ENCODE results near the gene ITPKC. TPM values are rescaled to one million over a fixed set of nuclear protein-coding genes. Genes with fewer than 3 reads are reported as not detected.
"Not testable (repeated sequence)": the region's sequence is repeated elsewhere in the genome, so short reads cannot be mapped to it uniquely, and the experiment has no call there.

The ITPKC gene
- total RNA-seq, 1 experiment from 2014 or later, result 11.4 TPM

DNA sequence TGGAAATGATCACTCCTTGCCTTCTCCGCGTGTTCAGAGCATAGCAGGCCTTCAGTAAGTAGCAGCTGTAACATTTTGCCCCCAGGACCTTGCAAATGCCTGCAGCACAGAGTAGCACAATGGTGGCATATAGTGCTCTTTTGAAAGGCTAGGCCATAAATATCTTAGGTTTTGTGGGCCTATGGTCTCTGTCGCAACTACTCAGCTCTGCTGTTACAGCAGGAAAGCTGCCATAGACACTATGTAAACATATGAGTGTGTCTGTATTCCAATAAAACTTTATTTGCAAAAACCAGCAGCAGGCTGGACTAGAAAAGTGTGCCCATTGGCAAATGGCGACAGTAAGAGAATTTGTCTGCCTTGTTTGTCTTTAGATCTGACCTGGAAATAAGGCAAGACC, 9.4 kb downstream of the ITPKC start:
- Histone ChIP-seq H2AFZ (ENCODE audit: low read depth, low read length, poor library complexity, severe bottlenecking) (no peak overlapping the region), H4K20me1 (ENCODE audit: insufficient read depth) (no peaks in the 10 kb centered on the region), H3K9me3 (ENCODE audit: control insufficient read depth in 1 of 2, insufficient read depth in 1 of 2, low read depth in 1 of 2, low read length in 2 of 2) (0 out of 4 replicates have a peak, but pooled peaks cover 0 to 3% of the 10 kb centered on the region in 2 experiments), H3K9ac (ENCODE audit: low read length) (no peak overlapping the region), H3K27ac (ENCODE audit: low read depth, low read length) (no peak overlapping the region), H3K4me3 (replicated peaks in 1 of 2; ENCODE audit: low read depth in 1 of 2, low read length in 2 of 2) (no peak overlapping the region), H3K27me3 (ENCODE audit: insufficient read depth, low read length) (no peaks in the 10 kb centered on the region), H3K4me1 (ENCODE audit: control insufficient read depth in 1 of 2, insufficient read depth in 2 of 2, low read length in 2 of 2) (peaks cover 0 to 9% of the 10 kb centered on the region in 2 experiments; a peak in 2 of 4 replicates), H3K9me2 (ENCODE audit: insufficient read depth) (no peaks in the 10 kb centered on the region), H3K36me3 (ENCODE audit: control insufficient read depth in 1 of 2, insufficient read depth in 2 of 2, low read length in 2 of 2) (peaks cover 16 to 38% of the 10 kb centered on the region in 2 experiments), H3K4me2 (ENCODE audit: low read length) (no peak overlapping the region), H3K79me2 (ENCODE audit: insufficient read depth, low read length) (peaks cover 31% of the 10 kb centered on the region)
- BruUV-seq (replicated peaks), result no TSS peak
- intact Hi-C loops (cut with micrococcal nuclease), result no loop called here
- ChIA-PET POLR2A (no interaction called here), CTCF (no interaction called here), RAD21 (ENCODE audit: low non-redundant PET in 1 of 2, low total read pairs in 2 of 2, uncharacterized antibody in 2 of 2, unreplicated experiment in 2 of 2) (no interaction called here)
- DNase-seq (ENCODE audit: low read depth, low spot score) (no peak), ATAC-seq (no peak)
- TF ChIP-seq EZH2phosphoT487 (IDR thresholded peaks at IDR 0.05; ENCODE audit: borderline replicate concordance), result no peak
- TF ChIP-seq, protein P1, sequence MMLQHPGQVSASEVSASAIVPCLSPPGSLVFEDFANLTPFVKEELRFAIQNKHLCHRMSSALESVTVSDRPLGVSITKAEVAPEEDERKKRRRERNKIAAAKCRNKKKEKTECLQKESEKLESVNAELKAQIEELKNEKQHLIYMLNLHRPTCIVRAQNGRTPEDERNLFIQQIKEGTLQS (IDR thresholded peaks at IDR 0.05), result no peak
- TF ChIP-seq, protein P2, sequence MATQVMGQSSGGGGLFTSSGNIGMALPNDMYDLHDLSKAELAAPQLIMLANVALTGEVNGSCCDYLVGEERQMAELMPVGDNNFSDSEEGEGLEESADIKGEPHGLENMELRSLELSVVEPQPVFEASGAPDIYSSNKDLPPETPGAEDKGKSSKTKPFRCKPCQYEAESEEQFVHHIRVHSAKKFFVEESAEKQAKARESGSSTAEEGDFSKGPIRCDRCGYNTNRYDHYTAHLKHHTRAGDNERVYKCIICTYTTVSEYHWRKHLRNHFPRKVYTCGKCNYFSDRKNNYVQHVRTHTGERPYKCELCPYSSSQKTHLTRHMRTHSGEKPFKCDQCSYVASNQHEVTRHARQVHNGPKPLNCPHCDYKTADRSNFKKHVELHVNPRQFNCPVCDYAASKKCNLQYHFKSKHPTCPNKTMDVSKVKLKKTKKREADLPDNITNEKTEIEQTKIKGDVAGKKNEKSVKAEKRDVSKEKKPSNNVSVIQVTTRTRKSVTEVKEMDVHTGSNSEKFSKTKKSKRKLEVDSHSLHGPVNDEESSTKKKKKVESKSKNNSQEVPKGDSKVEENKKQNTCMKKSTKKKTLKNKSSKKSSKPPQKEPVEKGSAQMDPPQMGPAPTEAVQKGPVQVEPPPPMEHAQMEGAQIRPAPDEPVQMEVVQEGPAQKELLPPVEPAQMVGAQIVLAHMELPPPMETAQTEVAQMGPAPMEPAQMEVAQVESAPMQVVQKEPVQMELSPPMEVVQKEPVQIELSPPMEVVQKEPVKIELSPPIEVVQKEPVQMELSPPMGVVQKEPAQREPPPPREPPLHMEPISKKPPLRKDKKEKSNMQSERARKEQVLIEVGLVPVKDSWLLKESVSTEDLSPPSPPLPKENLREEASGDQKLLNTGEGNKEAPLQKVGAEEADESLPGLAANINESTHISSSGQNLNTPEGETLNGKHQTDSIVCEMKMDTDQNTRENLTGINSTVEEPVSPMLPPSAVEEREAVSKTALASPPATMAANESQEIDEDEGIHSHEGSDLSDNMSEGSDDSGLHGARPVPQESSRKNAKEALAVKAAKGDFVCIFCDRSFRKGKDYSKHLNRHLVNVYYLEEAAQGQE (IDR thresholded peaks at IDR 0.05; ENCODE audit: low read depth), result no peak
- no peak for TF ChIP-seq RAD21 (IDR thresholded peaks at IDR 0.05; ENCODE audit: low read depth)
- TF ChIP-seq SRF (IDR thresholded peaks at IDR 0.05; ENCODE audit: low read depth), result no peak
- no peak for TF ChIP-seq YY1 (IDR thresholded peaks at IDR 0.05; ENCODE audit: extremely low read depth, insufficient replicate concordance, low read depth, low read length)
- no peak for TF ChIP-seq CEBPB (IDR thresholded peaks at IDR 0.05; ENCODE audit: low read depth)
- TF ChIP-seq, protein P3, sequence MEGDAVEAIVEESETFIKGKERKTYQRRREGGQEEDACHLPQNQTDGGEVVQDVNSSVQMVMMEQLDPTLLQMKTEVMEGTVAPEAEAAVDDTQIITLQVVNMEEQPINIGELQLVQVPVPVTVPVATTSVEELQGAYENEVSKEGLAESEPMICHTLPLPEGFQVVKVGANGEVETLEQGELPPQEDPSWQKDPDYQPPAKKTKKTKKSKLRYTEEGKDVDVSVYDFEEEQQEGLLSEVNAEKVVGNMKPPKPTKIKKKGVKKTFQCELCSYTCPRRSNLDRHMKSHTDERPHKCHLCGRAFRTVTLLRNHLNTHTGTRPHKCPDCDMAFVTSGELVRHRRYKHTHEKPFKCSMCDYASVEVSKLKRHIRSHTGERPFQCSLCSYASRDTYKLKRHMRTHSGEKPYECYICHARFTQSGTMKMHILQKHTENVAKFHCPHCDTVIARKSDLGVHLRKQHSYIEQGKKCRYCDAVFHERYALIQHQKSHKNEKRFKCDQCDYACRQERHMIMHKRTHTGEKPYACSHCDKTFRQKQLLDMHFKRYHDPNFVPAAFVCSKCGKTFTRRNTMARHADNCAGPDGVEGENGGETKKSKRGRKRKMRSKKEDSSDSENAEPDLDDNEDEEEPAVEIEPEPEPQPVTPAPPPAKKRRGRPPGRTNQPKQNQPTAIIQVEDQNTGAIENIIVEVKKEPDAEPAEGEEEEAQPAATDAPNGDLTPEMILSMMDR (IDR thresholded peaks at IDR 0.05 in 2 of 3, conservative IDR thresholded peaks at IDR 0.05 in 1 of 3; ENCODE audit: borderline replicate concordance in 1 of 3, insufficient read depth in 1 of 3, low read depth in 2 of 3, low read length in 2 of 3), result no peak
- TF ChIP-seq POLR2AphosphoS5 (IDR thresholded peaks at IDR 0.05; ENCODE audit: low read depth, low read length), result no peak
- TF ChIP-seq, protein P4, sequence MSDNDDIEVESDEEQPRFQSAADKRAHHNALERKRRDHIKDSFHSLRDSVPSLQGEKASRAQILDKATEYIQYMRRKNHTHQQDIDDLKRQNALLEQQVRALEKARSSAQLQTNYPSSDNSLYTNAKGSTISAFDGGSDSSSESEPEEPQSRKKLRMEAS (IDR thresholded peaks at IDR 0.05), result no peak
- TF ChIP-seq EGR1 (IDR thresholded peaks at IDR 0.05; ENCODE audit: low read depth), result no peak
- no peak for TF ChIP-seq ZFX (IDR thresholded peaks at IDR 0.05)

DNA sequence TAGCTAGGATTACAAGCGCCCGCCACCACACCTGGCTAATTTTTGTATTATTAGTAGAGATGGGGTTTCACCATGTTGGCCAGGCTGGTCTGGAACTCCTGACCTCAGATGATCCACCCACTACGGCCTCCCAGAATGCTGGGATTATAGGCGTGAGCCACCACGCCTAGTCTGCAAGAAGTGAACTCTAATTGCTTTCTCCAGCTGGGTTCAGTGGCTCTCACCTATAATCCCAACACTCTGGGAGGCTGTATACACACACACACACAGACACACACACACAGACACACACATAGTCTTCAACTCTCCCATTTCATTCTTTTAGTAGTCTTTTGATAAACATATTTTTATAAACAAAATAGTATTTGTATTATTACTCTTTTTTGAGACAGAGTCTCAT, 13.2 kb downstream of the ITPKC start:
- RAD21 ChIA-PET (ENCODE audit: low non-redundant PET in 1 of 2, low total read pairs in 2 of 2, uncharacterized antibody in 2 of 2, unreplicated experiment in 2 of 2); H3K9me2 ChIP-seq (ENCODE audit: insufficient read depth); ATAC-seq; H3K4me1 ChIP-seq (ENCODE audit: control insufficient read depth in 1 of 2, insufficient read depth in 2 of 2, low read length in 2 of 2); H4K20me1 ChIP-seq (ENCODE audit: insufficient read depth); H3K9me3 ChIP-seq (ENCODE audit: control insufficient read depth in 1 of 2, insufficient read depth in 1 of 2, low read depth in 1 of 2, low read length in 2 of 2); intact Hi-C loops (cut with micrococcal nuclease); H2AFZ ChIP-seq (ENCODE audit: low read depth, low read length, poor library complexity, severe bottlenecking); H3K79me2 ChIP-seq (ENCODE audit: insufficient read depth, low read length); DNase-seq (ENCODE audit: low read depth, low spot score); BruUV-seq (replicated peaks); CTCF ChIA-PET; H3K4me3 ChIP-seq (replicated peaks in 1 of 2; ENCODE audit: low read depth in 1 of 2, low read length in 2 of 2); H3K27me3 ChIP-seq (ENCODE audit: insufficient read depth, low read length); H3K27ac ChIP-seq (ENCODE audit: low read depth, low read length); H3K4me2 ChIP-seq (ENCODE audit: low read length); H3K9ac ChIP-seq (ENCODE audit: low read length): not testable (repeated sequence)
- POLR2A ChIA-PET, result interaction anchor here (0.7 kb wide), 1 partner anchor 20 kb away, joined by 3 read pairs; the partner anchor contains the start of gene ACTMAP
- H3K36me3 ChIP-seq (ENCODE audit: control insufficient read depth in 1 of 2, insufficient read depth in 2 of 2, low read length in 2 of 2), result peaks cover 27 to 28% of the 10 kb centered on the region in 2 experiments
